GM15510 (cell line): ENCODE results near the gene RARA.

ENCODE experiments used
- POLR2A ChIP-seq: IDR thresholded peaks from 3 replicates; pipeline ENCODE4 v1.6.1; 2011; ENCODE audit warnings: borderline replicate concordance; ENCODE audit not compliant: insufficient read length; ENCODE audit errors: extremely low read depth

RARA gene

GRCh38 chr17:40350689-40351358 lies 41.8 kb downstream of the RARA start:
- no peak for TF ChIP-seq POLR2A

- TF ChIP-seq POLR2A = no peak
These were observed 42.6 kb downstream of the RARA start for GRCh38 chr17:40351359-40352236.

- TF ChIP-seq POLR2A = no peak
These were observed 43.3 kb downstream of the RARA start for GRCh38 chr17:40352237-40352778.

GRCh38 chr17:40352779-40353394 lies 43.9 kb downstream of the RARA start:
- TF ChIP-seq POLR2A = no peak

GRCh38 chr17:40354221-40355122 lies 45.5 kb downstream of the RARA start:
- no peak for TF ChIP-seq POLR2A

GRCh38 chr17:40355123-40355803 lies 46.3 kb downstream of the RARA start:
- no peak for TF ChIP-seq POLR2A

GRCh38 chr17:40355804-40356758 lies 47.1 kb downstream of the RARA start:
- TF ChIP-seq POLR2A = no peak

GRCh38 chr17:40356990-40357881 lies 48.3 kb downstream of the RARA start:
- TF ChIP-seq POLR2A = no peak

GRCh38 chr17:40358323-40359038 lies 49.5 kb downstream of the RARA start:
- no peak for TF ChIP-seq POLR2A

- no peak for TF ChIP-seq POLR2A
These were observed 51.1 kb downstream of the RARA start for GRCh38 chr17:40360091-40360490.
